ENCODE data around the gene PDCL2. TPM values are rescaled to one million over a fixed set of nuclear protein-coding genes. Genes with fewer than 3 reads are reported as not detected.

PDCL2 gene
- total and polyA plus RNA-seq, 2 of the 13 experiments (the other 11 are each of a cell fraction or from before 2014, with no cell fraction given), result not detected

GRCh38 chr4:55546756-55547465, 45.1 kb downstream of the PDCL2 start, which contains the start of gene CLOCK (continued):
- peak; percentile 59; the same call in 1 of the 2 replicates for TF ChIP-seq IRF9 (CRISPR knock-in tag; IDR thresholded peaks at IDR 0.05; ENCODE audit: borderline replicate concordance)
- no peak for TF ChIP-seq ZFAT (CRISPR knock-in tag; conservative IDR thresholded peaks at IDR 0.05)
- 0 out of 2 replicates have a peak, but pooled peaks have one; percentile 56 for TF ChIP-seq ZNF383 (CRISPR knock-in tag; IDR thresholded peaks at IDR 0.05; ENCODE audit: borderline replicate concordance)
- peak; percentile 9; the same call in 1 of the 2 replicates for TF ChIP-seq GATAD2A (CRISPR knock-in tag; IDR thresholded peaks at IDR 0.05)
- TF ChIP-seq ZNF33A (CRISPR knock-in tag; IDR thresholded peaks at IDR 0.05; ENCODE audit: borderline replicate concordance), result 0 out of 2 replicates have a peak, but pooled peaks have one; percentile 67
- TF ChIP-seq EP300 (IDR thresholded peaks at IDR 0.05; ENCODE audit: low read depth in 2 of 2, low read length in 2 of 2), result no peak
- peak; percentile 27; the same call in 1 of the 2 replicates for TF ChIP-seq EP300 (CRISPR knock-in tag; IDR thresholded peaks at IDR 0.05; ENCODE audit: borderline replicate concordance)
- 0 out of 2 replicates have a peak, but pooled peaks have one; percentile 51 for TF ChIP-seq HOXD1 (CRISPR knock-in tag; IDR thresholded peaks at IDR 0.05)
- TF ChIP-seq TFAP4 (IDR thresholded peaks at IDR 0.05; ENCODE audit: borderline replicate concordance, low read depth), result no peak; the same call in 1 of the 2 replicates
- peak; percentile 61; the same call in 1 of the 2 replicates for TF ChIP-seq ZNF598 (CRISPR knock-in tag; IDR thresholded peaks at IDR 0.05; ENCODE audit: borderline replicate concordance)
- no peak for TF ChIP-seq TAF15 (IDR thresholded peaks at IDR 0.05; ENCODE audit: low read depth, low read length, poor library complexity, severe bottlenecking)
- TF ChIP-seq ZNF333 (CRISPR knock-in tag; IDR thresholded peaks at IDR 0.05; ENCODE audit: borderline replicate concordance), result no peak
- peak; percentile 46; the same call in 1 of the 2 replicates for TF ChIP-seq KMT2A (CRISPR knock-in tag; IDR thresholded peaks at IDR 0.05)
- no peak for TF ChIP-seq ZNF776 (CRISPR knock-in tag; IDR thresholded peaks at IDR 0.05)
- peak; percentile 61; the same call in 1 of the 2 replicates for TF ChIP-seq ZNF580 (CRISPR knock-in tag; IDR thresholded peaks at IDR 0.05; ENCODE audit: borderline replicate concordance, low read depth)
- peak; percentile 48; the same call in 1 of the 2 replicates for TF ChIP-seq ZNF558 (CRISPR knock-in tag; IDR thresholded peaks at IDR 0.05; ENCODE audit: borderline replicate concordance)
- no peak for TF ChIP-seq NAIF1 (CRISPR knock-in tag; IDR thresholded peaks at IDR 0.05; ENCODE audit: borderline replicate concordance)
- TF ChIP-seq ZNF430 (CRISPR knock-in tag; IDR thresholded peaks at IDR 0.05), result peak; percentile 38; the same call in 1 of the 2 replicates
- TF ChIP-seq HNF1A (IDR thresholded peaks at IDR 0.05; ENCODE audit: low read depth), result no peak
- TF ChIP-seq HNF1A (CRISPR knock-in tag; IDR thresholded peaks at IDR 0.05; ENCODE audit: borderline replicate concordance), result 0 out of 2 replicates have a peak, but pooled peaks have one; percentile 15
